Hepatocyte (in vitro differentiated cells): Measurements from ENCODE around the gene USP47.

ENCODE experiments used
- CTCF ChIP-seq: fragments of 200-600 bp; sonication (generic); IDR thresholded peaks from 2 replicates; pipeline ENCODE4 v1.5.1; 2016; ENCODE audit warnings: antibody characterized with exemption, mild to moderate bottlenecking; ENCODE audit not compliant: poor library complexity
- EZH2 ChIP-seq: fragments of 200-600 bp; sonication (generic); IDR thresholded peaks from 2 replicates; pipeline ENCODE4 v1.6.1; 2016; ENCODE audit warnings: antibody characterized with exemption, mild to moderate bottlenecking, borderline replicate concordance
- EZH2phosphoT487 ChIP-seq: fragments of 200-600 bp; sonication (generic); IDR thresholded peaks from one replicate; pipeline ENCODE4 v1.6.1; 2018; ENCODE audit warnings: antibody characterized with exemption, mild to moderate bottlenecking, low read depth, moderate library complexity; ENCODE audit not compliant: unreplicated experiment, severe bottlenecking

GRCh38 chr11:11969380-11970215 lies 127.8 kb downstream of the USP47 start:
- TF ChIP-seq CTCF (no peak), EZH2 (no peak), EZH2phosphoT487 (no peak)
